GM13976 (cell line): ENCODE results near the gene NCMAP.

ENCODE experiments used
- DNase-seq: peaks from one replicate; pipeline ENCODE4 v3.0.0; 2012; ENCODE audit warnings: low spot score
- CTCF ChIP-seq: IDR thresholded peaks from 2 replicates; pipeline ENCODE4 v1.5.1; 2012; ENCODE audit warnings: borderline replicate concordance, mild to moderate bottlenecking; ENCODE audit not compliant: insufficient read depth; ENCODE audit errors: extremely low read depth, missing control alignments, control extremely low read depth
- in situ Hi-C: fragments of 300-500 bp; cut with MboI; formaldehyde crosslinking; loops from one replicate; pipeline ENCODE4 v1.12.0; 2022; ENCODE audit warnings: low sequenced_read_pairs, mixed read lengths, inconsistent platforms; ENCODE audit not compliant: unreplicated experiment

Gene NCMAP

GRCh38 chr1:24654010-24654409, 98.1 kb downstream of the NCMAP start:
- no peak for TF ChIP-seq CTCF
- in situ Hi-C loops: no loop called here
- no peak for DNase-seq

GRCh38 chr1:24656046-24656445, 100.2 kb downstream of the NCMAP start:
- no peak for TF ChIP-seq CTCF
- no peak for DNase-seq
- in situ Hi-C loops: no loop called here

GRCh38 chr1:24657781-24658180, 101.9 kb downstream of the NCMAP start:
- in situ Hi-C loops: no loop called here
- no peak for DNase-seq
- no peak for TF ChIP-seq CTCF
